Loucy (cell line): Measurements from ENCODE around the gene ARHGDIA.

Experiments
- CTCF ChIP-seq: fragments of 200-600 bp; sonication (generic); conservative IDR thresholded peaks from 2 replicates; pipeline ENCODE4 v1.5.1; 2014; ENCODE audit warnings: mild to moderate bottlenecking, antibody characterized with exemption, low read length
- EZH2phosphoT487 ChIP-seq: fragments of 200-600 bp; IDR thresholded peaks from 2 replicates; pipeline ENCODE4 v1.6.1; 2018; ENCODE audit warnings: antibody characterized with exemption, mild to moderate bottlenecking, moderate library complexity, borderline replicate concordance

- TF ChIP-seq CTCF (no peak), EZH2phosphoT487 (no peak)
Measured at GRCh38 chr17:81891303-81891552, 20.1 kb upstream of the ARHGDIA start.
